OCI-LY7 (cell line): Measurements from ENCODE around the gene WDR82. TPM values are rescaled to one million over a fixed set of nuclear protein-coding genes. Genes with fewer than 3 reads are reported as not detected.

Source experiments
- BruUV-seq: library from RNA; stranded (reverse); fragments of 400-500 nt; replicated peaks from 2 replicates; lab custom pipeline; 2021; lab: Mats Ljungman, UMichigan
- CTCF ChIA-PET: fragments of 300-600 bp; sonication (Branson Sonifier 250); formaldehyde crosslinking; loops from one replicate; lab custom pipeline; 2022; ENCODE audit warnings: antibody characterized with exemption; ENCODE audit not compliant: unreplicated experiment; lab: Charles Lee
- POLR2A ChIA-PET: fragments of 300-600 bp; sonication (Branson Sonifier 250); formaldehyde crosslinking; loops from one replicate; lab custom pipeline; 2022; ENCODE audit warnings: antibody characterized with exemption; lab: Charles Lee
- DNase-seq: peaks from one replicate; pipeline ENCODE4 v3.0.0-alpha.2; 2015; ENCODE audit warnings: low spot score
- H2AFZ ChIP-seq: fragments of 200-600 bp; sonication (generic), shearing (Covaris generic); 2 replicates; pipeline ENCODE4 v1.6.1; 2014; ENCODE audit warnings: mild to moderate bottlenecking, antibody characterized with exemption, low read length, moderate library complexity
- H3K27ac ChIP-seq: fragments of 200-600 bp; sonication (generic); 2 replicates; pipeline ENCODE4 v1.5.1; 2014; ENCODE audit warnings: mixed run types, low read depth, mild to moderate bottlenecking, moderate library complexity, low read length, inconsistent platforms; ENCODE audit not compliant: poor library complexity, severe bottlenecking
- H3K36me3 ChIP-seq: fragments of 200-600 bp; sonication (generic); 2 replicates; pipeline ENCODE4 v1.6.1; 2014; ENCODE audit warnings: mild to moderate bottlenecking, antibody characterized with exemption, low read length, moderate library complexity, mixed read lengths; ENCODE audit not compliant: insufficient read depth
- H3K4me1 ChIP-seq: fragments of 200-600 bp; sonication (generic); 2 replicates; pipeline ENCODE4 v1.5.1; 2014; ENCODE audit warnings: mild to moderate bottlenecking, low read length; ENCODE audit not compliant: insufficient read depth, poor library complexity, severe bottlenecking
- H3K4me2 ChIP-seq: fragments of 200-600 bp; sonication (generic); 2 replicates; pipeline ENCODE4 v1.6.1; 2014; ENCODE audit warnings: mild to moderate bottlenecking, low read length
- H3K4me3 ChIP-seq: fragments of 200-600 bp; sonication (generic); 2 replicates; pipeline ENCODE4 v1.5.1; 2014; ENCODE audit warnings: mild to moderate bottlenecking, low read depth, low read length; ENCODE audit not compliant: poor library complexity, severe bottlenecking
- H3K79me2 ChIP-seq: fragments of 200-600 bp; sonication (generic); 2 replicates; pipeline ENCODE4 v1.6.1; 2016; ENCODE audit warnings: low read depth, mild to moderate bottlenecking, low read length, moderate library complexity, mixed read lengths; ENCODE audit not compliant: insufficient read depth
- H3K9me2 ChIP-seq: fragments of 200-600 bp; sonication (generic); 2 replicates; pipeline ENCODE4 v1.6.1; 2016; ENCODE audit warnings: mild to moderate bottlenecking, low read length, mixed read lengths; ENCODE audit not compliant: insufficient read depth
- H3K9me3 ChIP-seq: fragments of 200-600 bp; sonication (generic); 2 replicates; pipeline ENCODE4 v1.6.1; 2014; ENCODE audit warnings: mild to moderate bottlenecking, mixed run types, low read length, mixed read lengths
- H4K20me1 ChIP-seq: fragments of 200-600 bp; sonication (generic); 2 replicates; pipeline ENCODE4 v1.6.1; 2014; ENCODE audit warnings: mild to moderate bottlenecking, antibody characterized with exemption, low read length, moderate library complexity, mixed read lengths; ENCODE audit not compliant: insufficient read depth
- CTCF ChIP-seq: fragments of 200-600 bp; sonication (generic); conservative IDR thresholded peaks from 2 replicates; pipeline ENCODE4 v1.5.1; 2014; ENCODE audit warnings: mild to moderate bottlenecking, antibody characterized with exemption, low read length, moderate library complexity, mixed read lengths
- EZH2phosphoT487 ChIP-seq: fragments of 200-600 bp; sonication (generic); IDR thresholded peaks from 2 replicates; pipeline ENCODE4 v1.6.1; 2018; ENCODE audit warnings: low read depth, borderline replicate concordance, mild to moderate bottlenecking, mixed run types, antibody characterized with exemption, low read length, moderate library complexity, mixed read lengths
- intact Hi-C: fragments of 100-400 bp; cut with micrococcal nuclease; formaldehyde crosslinking; loops from one replicate; pipeline ENCODE4 v1.10.0; 2022; ENCODE audit not compliant: unreplicated experiment
- microRNA-seq: library from miRNA; unstranded; fragments of <30 nt; microRNA quantifications from one replicate; pipeline ENCODE4 v1.2.0, GENCODE V29; 2022; ENCODE audit warnings: borderline replicate concordance
- small RNA-seq: library from RNA; depleted of rRNA; stranded (forward); fragments of <200 nt; gene quantifications from one replicate; pipeline ENCODE3, GENCODE V24; 2014
- total RNA-seq, 2 experiments: library from RNA; depleted of rRNA in 1 of 2; stranded (reverse); fragments of >200 nt in 1 of 2; shearing (Covaris generic) in 1 of 2; gene quantifications; 2 replicates each; pipeline ENCODE4 v1.2.3, GENCODE V29; 2014 to 2022

Gene WDR82
- total RNA-seq, 2 experiments from 2014 or later = 38.5 to 67.9 TPM

- CTCF ChIA-PET = no interaction called here
- BruUV-seq = no TSS peak
- POLR2A ChIA-PET = interaction anchor here (1.8 kb wide), 1 partner anchor 20 kb away, joined by 8 read pairs; the partner anchor contains the start of gene TLR9
Measured at GRCh38 chr3:52205727-52206372, 72.6 kb downstream of the WDR82 start.

More at GRCh38 chr3:52205727-52206372, 72.6 kb downstream of the WDR82 start:
- no peaks in the 10 kb centered on the region for H3K79me2 ChIP-seq
- H4K20me1 ChIP-seq = no peaks in the 10 kb centered on the region
- no peak for TF ChIP-seq EZH2phosphoT487
- TF ChIP-seq CTCF = no peak
- H2AFZ ChIP-seq = no peak overlapping the region
- H3K4me3 ChIP-seq = no peak overlapping the region
- H3K4me2 ChIP-seq = no peak overlapping the region
- H3K4me1 ChIP-seq = peaks cover 14% of the 10 kb centered on the region
- DNase-seq = no peak
- H3K9me2 ChIP-seq = no peaks in the 10 kb centered on the region
- no peaks in the 10 kb centered on the region for H3K9me3 ChIP-seq
- peaks cover 97% of the 10 kb centered on the region for H3K36me3 ChIP-seq
- H3K27ac ChIP-seq = no peak overlapping the region
- intact Hi-C loops = no loop called here

Small RNA genes within 50 kb of the gene (microRNA-seq; reads per million reads assigned to microRNA genes)
- gene MIR135A1 (not detected), gene MIRLET7G (307,279 reads per million, percentile 100 among the genes with 10 or more reads in this experiment)

Small RNA genes within 50 kb of the gene (small RNA-seq; reads per million reads assigned to genes)
- gene MIR135A1 = not detected
- gene MIRLET7G = 33.5 reads per million, percentile 98 among the genes with 10 or more reads in this experiment

Other genes starting within 250 kb of the WDR82 start
- gene DUSP7, start 222.1 kb downstream of the WDR82 start, total RNA-seq (2014; rRNA removed; shearing (Covaris generic)) = 8.4 and 11.4 TPM in 2 replicates
- gene DUSP7, start 222.1 kb downstream of the WDR82 start, total RNA-seq (2022) = 13.5 and 14.4 TPM in 2 replicates
- 34.5 and 40.0 TPM in 2 replicates for gene POC1A, start 124.2 kb downstream of the WDR82 start, total RNA-seq (2014; rRNA removed; shearing (Covaris generic))
- 41.0 and 46.2 TPM in 2 replicates for gene POC1A, start 124.2 kb downstream of the WDR82 start, total RNA-seq (2022)
- gene ALAS1, start 80.5 kb downstream of the WDR82 start, total RNA-seq (2014; rRNA removed; shearing (Covaris generic)) = 24.5 and 34.4 TPM in 2 replicates
- 43.3 and 43.6 TPM in 2 replicates for gene ALAS1, start 80.5 kb downstream of the WDR82 start, total RNA-seq (2022)
- 0.51 and 1.7 TPM in 2 replicates for gene TLR9, start 53.0 kb downstream of the WDR82 start, total RNA-seq (2014; rRNA removed; shearing (Covaris generic))
- gene TLR9, start 53.0 kb downstream of the WDR82 start, total RNA-seq (2022) = 3.7 and 9.0 TPM in 2 replicates
- 40.0 and 52.8 TPM in 2 replicates for gene TWF2, start 39.5 kb downstream of the WDR82 start, total RNA-seq (2014; rRNA removed; shearing (Covaris generic))
- gene TWF2, start 39.5 kb downstream of the WDR82 start, total RNA-seq (2022) = 60.2 and 64.9 TPM in 2 replicates
- 1.1 and 4.4 TPM in 2 replicates for gene PPM1M, start 32.9 kb downstream of the WDR82 start, total RNA-seq (2014; rRNA removed; shearing (Covaris generic))
- 13.8 and 15.6 TPM in 2 replicates for gene PPM1M, start 32.9 kb downstream of the WDR82 start, total RNA-seq (2022)
- gene GLYCTK, start 9.2 kb upstream of the WDR82 start, total RNA-seq (2014; rRNA removed; shearing (Covaris generic)) = 24.5 and 28.1 TPM in 2 replicates
- gene GLYCTK, start 9.2 kb upstream of the WDR82 start, total RNA-seq (2022) = 28.6 and 29.6 TPM in 2 replicates
- gene DNAH1, start 37.7 kb upstream of the WDR82 start, total RNA-seq (2014; rRNA removed; shearing (Covaris generic)) = 14.2 and 18.3 TPM in 2 replicates
- gene DNAH1, start 37.7 kb upstream of the WDR82 start, total RNA-seq (2022) = 5.8 and 10.5 TPM in 2 replicates
- 88.3 and 102 TPM in 2 replicates for gene BAP1, start 131.4 kb upstream of the WDR82 start, total RNA-seq (2014; rRNA removed; shearing (Covaris generic))
- 102 and 105 TPM in 2 replicates for gene BAP1, start 131.4 kb upstream of the WDR82 start, total RNA-seq (2022)
- gene PHF7, start 132.0 kb upstream of the WDR82 start, total RNA-seq (2014; rRNA removed; shearing (Covaris generic)) = 32.9 and 33.3 TPM in 2 replicates
- gene PHF7, start 132.0 kb upstream of the WDR82 start, total RNA-seq (2022) = 44.5 and 61.4 TPM in 2 replicates
- not detected in 2 replicates for gene SEMA3G, start 166.5 kb upstream of the WDR82 start, total RNA-seq (2014; rRNA removed; shearing (Covaris generic))
- gene SEMA3G, start 166.5 kb upstream of the WDR82 start, total RNA-seq (2022) = 0.15 TPM in 1 of 2 replicates, not detected in the other
- gene TNNC1, start 175.4 kb upstream of the WDR82 start, total RNA-seq (2014; rRNA removed; shearing (Covaris generic)) = 0.57 and 0.90 TPM in 2 replicates
- 3.2 and 5.0 TPM in 2 replicates for gene TNNC1, start 175.4 kb upstream of the WDR82 start, total RNA-seq (2022)
- 53.8 and 60.5 TPM in 2 replicates for gene NISCH, start 177.0 kb upstream of the WDR82 start, total RNA-seq (2014; rRNA removed; shearing (Covaris generic))
- gene NISCH, start 177.0 kb upstream of the WDR82 start, total RNA-seq (2022) = 73.3 and 78.5 TPM in 2 replicates
- gene STAB1, start 216.7 kb upstream of the WDR82 start, total RNA-seq (2014; rRNA removed; shearing (Covaris generic)) = not detected in 2 replicates
- not detected in 2 replicates for gene STAB1, start 216.7 kb upstream of the WDR82 start, total RNA-seq (2022)